Measurements from ENCODE around the gene SLC12A1.

Gene SLC12A1

DNA sequence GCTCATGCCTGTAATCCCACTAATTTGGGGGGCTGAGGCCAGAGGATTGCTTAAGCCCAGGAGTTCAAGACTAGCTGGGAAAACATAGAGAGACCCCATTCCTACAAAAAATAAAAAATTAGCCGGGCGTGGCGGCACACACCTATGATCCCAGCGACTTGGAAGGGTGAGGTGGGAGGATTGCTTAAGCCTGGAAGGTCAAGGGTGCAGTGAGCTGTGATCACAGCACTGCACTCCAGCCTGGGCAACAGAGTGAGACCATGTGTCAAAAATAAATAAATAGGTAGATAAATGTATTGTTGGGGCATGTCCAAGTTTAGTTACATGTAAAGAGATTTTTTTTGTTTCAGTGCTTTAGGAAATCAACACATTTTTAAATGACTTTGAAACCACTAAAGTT is 36.4 kb downstream of the SLC12A1 start:
- ATAC-seq (no peak), DNase-seq (no peak)

DNA sequence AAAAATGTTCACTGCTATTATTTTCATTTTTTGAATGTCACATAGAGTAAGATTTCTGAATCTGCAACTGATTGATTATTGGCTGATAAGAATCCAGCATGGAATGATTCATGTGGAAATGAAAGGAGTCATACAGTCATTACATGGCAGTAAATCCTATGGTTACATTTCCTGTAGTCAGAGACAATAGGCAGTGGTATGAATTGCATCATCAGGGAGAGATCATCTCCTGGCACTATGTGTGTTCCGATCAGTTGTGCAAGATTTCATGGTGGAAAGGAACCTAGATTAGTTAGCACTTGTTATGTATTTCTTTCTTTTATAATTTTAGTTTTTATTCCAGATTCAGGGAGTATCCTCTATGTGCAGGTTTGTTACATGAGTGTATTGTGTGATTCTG is 38.8 kb downstream of the SLC12A1 start:
- no peak for ATAC-seq
- DNase-seq = no peak

- ATAC-seq (no peak), DNase-seq (no peak)
These were observed 42.3 kb downstream of the SLC12A1 start for GRCh38 chr15:48248414-48248813.

DNA sequence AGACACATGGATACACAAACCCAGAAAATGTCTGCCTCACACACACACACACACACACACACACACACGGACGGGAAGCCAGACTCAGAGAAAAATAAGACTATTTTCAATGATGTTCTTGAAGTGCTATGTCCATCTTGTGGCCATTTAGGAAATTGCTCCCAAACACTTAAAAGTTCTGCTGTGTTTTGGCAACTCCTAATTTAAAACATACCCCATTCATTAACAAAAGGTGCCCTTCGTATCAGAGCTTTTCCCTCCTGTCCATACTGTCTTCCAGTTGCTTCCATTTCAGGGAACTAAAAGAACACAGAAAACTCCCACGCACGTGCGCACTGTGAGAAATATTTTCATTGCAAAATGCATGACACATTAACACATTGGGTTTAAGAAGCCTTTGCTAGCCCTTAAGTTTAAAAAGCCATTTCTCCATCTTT is 44.6 kb downstream of the SLC12A1 start:
- ATAC-seq = no peak
- peak; percentile 8 for DNase-seq

DNA sequence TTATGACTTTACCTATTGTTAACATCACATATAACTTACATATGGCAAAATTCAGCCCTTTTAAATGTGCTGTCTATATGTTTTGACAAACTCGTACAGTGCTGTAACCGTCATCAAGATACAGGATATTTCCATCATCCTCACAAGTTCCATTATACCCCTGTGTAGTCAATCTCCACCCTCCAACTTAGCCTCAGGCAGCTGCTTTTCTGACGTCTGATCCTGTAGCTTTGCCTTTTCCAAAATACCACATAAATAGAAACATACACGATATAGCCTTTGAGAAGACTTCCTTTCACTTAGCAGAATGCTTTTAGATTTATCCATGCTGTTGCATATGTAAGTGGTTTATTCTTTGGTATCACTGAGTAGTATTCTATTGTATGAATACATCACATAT is 47.1 kb downstream of the SLC12A1 start:
- DNase-seq (no peak), ATAC-seq (no peak)

DNA sequence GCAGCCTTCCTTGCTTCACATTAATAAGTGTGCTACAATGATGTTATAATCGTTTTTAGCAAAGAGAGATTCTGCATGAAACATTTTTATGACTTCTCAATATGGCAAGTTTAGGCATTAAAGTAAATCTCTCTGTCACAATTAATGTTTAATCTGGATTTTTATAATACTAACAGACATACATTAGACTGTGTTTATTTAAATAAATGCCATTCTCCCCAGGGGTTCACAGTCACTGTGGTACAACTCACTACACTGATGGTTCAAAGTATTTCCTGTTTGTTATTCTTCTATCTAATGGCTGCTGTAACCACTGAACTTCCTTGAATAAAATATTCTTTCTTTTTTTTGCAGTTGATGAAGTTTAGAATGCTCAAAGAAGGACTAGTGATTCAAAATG is 59.0 kb downstream of the SLC12A1 start:
- DNase-seq (no peak), ATAC-seq (no peak)

GRCh38 chr15:48266024-48266689 is 60.1 kb downstream of the SLC12A1 start:
- DNase-seq (no peak), ATAC-seq (no peak)

DNA sequence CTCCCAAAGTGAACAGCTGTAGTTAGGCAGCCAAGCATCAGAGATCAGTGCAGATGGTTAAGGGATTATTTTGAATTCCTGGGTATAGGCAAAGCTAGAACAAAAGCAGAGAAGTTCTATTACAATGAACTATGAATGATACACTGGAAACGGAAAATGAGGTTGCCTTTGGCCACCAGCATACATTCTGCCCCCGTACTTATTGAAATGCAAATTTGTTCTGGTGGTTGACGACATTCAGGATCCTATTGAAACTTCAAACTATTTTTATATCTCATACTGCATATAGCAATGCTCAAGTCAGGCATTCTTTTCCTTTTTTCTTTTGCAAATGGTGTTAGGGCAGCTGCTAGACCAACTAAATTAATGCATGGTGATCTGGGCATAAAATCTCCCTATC is 61.7 kb downstream of the SLC12A1 start:
- ATAC-seq (no peak), DNase-seq (no peak)

- no peak for ATAC-seq
- DNase-seq = no peak
These were observed 66.9 kb downstream of the SLC12A1 start for GRCh38 chr15:48273049-48273448.

GRCh38 chr15:48278666-48279065 is 72.6 kb downstream of the SLC12A1 start:
- ATAC-seq (no peak), DNase-seq (no peak)

DNA sequence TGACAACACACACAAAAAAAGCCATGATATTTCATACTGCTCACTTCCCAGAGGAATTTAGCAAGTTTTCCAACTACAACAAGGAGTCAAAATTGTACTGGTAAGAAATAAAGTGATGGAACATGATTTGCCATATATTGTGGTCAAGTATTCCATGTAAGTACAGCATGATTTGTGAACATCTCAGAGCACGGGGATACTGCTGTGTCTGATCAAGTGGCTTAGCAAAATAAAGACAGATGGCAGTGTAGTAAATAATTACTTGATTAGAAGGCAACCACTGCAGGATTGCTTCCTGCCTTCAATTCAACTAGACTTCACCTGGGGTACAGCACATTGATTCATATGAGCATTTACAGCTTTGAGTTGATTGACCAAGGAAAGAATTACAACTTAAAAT is 73.5 kb downstream of the SLC12A1 start:
- DNase-seq = no peak
- no peak for ATAC-seq

DNA sequence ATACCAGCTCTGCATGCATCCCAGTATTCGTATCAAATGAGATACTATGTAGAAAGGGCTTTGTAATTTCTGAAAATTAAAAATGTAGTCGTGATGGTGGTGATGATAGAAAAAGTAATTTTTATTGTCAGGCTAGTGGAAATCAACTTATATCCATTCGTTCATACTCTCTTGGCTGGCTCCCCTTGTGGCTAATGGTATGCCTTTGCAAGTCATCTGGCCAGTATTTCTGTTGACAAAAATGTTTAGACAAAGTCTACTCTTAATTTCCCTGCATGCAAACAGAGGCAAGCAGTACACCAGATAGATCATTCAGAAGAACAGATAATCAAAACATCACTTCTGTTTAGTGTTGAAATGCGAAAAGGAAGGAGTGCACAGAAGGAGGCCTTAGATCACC is 75.6 kb downstream of the SLC12A1 start:
- DNase-seq (no peak), ATAC-seq (no peak)

DNA sequence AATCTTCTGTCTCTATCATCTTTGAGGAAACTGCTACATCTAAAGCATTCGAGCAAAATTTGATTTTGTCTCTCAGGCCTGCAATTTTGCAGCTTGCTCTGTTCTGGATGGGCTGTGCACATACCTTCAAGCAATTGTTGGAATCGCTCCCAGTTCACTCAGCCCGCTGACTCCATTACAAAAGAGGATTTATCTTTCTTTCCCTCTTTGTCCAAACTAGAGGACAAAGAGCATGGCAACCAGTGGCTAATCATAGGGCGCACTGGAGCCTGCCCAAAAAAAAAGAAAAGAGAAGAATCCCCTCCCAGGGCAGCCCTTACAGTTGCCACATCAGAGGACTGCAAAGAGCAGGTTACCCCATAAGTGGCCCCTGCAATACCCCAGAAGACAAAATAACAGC is 76.1 kb downstream of the SLC12A1 start:
- DNase-seq = no peak
- ATAC-seq = no peak

GRCh38 chr15:48283396-48284145 is 77.5 kb downstream of the SLC12A1 start:
- no peak for ATAC-seq
- no peak for DNase-seq

- ATAC-seq (no peak), DNase-seq (peak; percentile 40)
These were observed 79.5 kb downstream of the SLC12A1 start for GRCh38 chr15:48285329-48286214.

DNA sequence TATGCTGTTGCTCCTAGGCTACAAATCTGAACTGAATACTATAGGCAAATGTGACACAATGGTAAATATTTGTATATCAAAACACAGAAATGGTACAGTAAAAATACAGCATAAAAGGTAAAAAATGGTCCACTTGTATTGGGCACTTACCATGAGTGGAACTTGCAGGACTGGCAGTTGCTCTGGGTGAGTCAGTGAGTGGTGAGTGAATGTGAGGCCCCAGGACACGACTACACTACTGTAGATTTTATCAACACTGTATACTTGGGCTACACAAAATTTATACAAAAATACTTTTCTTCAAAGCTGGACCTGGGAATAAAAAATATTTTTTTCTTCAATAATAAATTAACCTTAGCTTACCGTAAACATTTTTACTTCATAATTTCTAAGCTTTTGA is 83.5 kb downstream of the SLC12A1 start:
- no peak for ATAC-seq

DNA sequence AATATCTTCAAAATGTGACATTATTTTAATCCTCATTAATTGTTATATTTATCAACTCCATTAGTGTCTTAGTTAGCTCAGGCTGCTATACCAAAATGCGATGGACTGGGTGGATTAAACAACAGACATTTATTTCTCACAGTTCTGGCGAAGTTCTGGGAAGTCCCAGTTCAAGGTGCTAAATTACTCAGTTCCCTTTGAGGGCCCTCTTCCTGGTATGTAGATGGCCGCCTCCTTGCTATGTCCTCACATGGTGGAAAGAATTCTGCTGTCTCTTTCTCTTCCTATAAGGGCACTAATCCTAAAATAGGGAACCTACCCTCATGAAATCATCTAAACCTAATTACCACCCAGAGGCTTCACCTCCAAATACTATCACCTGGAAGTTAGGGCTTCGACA is 86.4 kb downstream of the SLC12A1 start:
- ATAC-seq (no peak), DNase-seq (no peak)

More for the DNA sequence above, 83.5 kb downstream of the SLC12A1 start:
- DNase-seq = no peak

GRCh38 chr15:48297668-48298067 is 91.6 kb downstream of the SLC12A1 start:
- ATAC-seq (no peak), DNase-seq (no peak)

DNA sequence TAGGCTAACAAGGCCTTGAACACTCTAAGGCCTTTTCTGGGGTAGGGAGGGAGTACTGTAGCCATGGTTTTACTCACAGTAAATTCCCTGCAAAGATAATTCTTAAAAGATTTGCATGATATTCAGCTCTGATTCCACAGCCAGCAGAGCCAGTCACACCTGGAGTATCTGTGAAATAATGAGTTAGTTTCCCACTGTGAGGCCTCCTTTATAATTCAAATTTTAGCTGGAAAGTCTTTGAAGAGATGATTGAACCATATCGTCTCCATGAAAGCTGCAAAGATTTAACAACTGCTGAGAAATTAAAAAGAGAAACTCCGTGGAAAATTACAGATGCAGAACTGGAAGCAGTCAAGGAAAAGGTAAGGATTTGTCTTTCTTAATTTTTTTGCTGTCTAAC is 92.8 kb downstream of the SLC12A1 start:
- no peak for ATAC-seq
- DNase-seq = no peak

DNA sequence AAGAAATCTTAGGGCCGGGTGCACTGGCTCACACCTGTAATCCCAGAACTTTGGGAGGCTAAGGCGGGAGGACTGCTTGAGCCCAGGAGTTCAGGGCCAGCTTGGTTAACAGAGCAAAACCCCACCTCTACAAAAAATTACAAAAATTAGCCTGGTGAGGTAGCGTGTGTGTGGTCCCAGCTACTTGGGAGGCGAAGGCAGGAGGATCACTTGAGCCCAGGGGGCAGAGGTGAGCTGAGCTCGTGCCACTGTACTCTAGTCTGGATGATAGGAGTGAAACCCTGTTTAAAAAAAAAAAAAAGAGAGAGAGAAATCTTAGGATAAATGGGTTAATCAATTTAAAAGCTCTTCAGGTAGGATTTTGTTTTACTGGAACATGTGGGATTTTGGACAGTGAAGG is 93.9 kb downstream of the SLC12A1 start:
- ATAC-seq = no peak
- DNase-seq = no peak

- ATAC-seq (no peak), DNase-seq (no peak)
These were observed 98.3 kb downstream of the SLC12A1 start for GRCh38 chr15:48304398-48304797.

DNA sequence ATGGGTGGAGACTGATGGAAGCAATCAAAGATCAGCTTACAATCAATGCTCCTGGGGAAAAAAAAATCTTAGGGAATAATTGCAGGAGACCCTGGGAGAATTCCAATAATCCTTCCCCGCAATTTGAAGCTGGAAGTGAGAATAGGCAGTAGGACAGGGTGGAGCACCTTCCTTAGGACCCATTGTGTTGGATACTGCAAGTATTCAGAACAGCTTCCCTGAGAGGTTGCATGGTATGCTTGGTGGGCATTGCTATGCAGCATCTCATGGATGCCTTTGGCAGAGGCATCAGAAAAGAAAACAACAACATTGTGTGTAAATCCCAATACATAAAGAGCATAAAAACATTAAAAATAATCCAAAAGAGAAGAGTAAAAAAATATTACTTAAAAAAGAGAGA is 100.5 kb downstream of the SLC12A1 start:
- ATAC-seq (no peak), DNase-seq (no peak)

GRCh38 chr15:48307586-48307985 is 101.5 kb downstream of the SLC12A1 start:
- ATAC-seq = no peak

More at GRCh38 chr15:48307586-48307985, 101.5 kb downstream of the SLC12A1 start:
- DNase-seq = no peak

All from stimulated activated naive CD8-positive, alpha-beta T cell treated with anti-CD3 and anti-CD28 coated beads, Interleukin-15, Interleukin-2, amounts not matched to agents 100 U/mL and 50 U/mL, for 24 hours (primary cell).